DMS79 (cell line): ENCODE results near the gene AZU1.
A peak's percentile ranks its signal among the peaks of the same experiment; 100 is the strongest.

Experiments used
- DNase-seq: peaks from one replicate; lab custom pipeline; 2025; lab: John Stamatoyannopoulos, UW

AZU1 gene

GRCh38 chr19:797528-798414 lies 29.9 kb upstream of the AZU1 start:
- DNase-seq, result peak; percentile 69

GRCh38 chr19:798415-799075 lies 29.1 kb upstream of the AZU1 start:
- DNase-seq, result no peak

- DNase-seq, result peak; percentile 25
These were observed 28.4 kb upstream of the AZU1 start for GRCh38 chr19:799076-799881.

GRCh38 chr19:800360-801029 lies 27.1 kb upstream of the AZU1 start:
- peak; percentile 8 for DNase-seq

- peak; percentile 58 for DNase-seq
These were observed 26.4 kb upstream of the AZU1 start for GRCh38 chr19:801030-801860.

- no peak for DNase-seq
These were observed 25.7 kb upstream of the AZU1 start for GRCh38 chr19:801861-802497.

GRCh38 chr19:802498-803098 lies 25.0 kb upstream of the AZU1 start:
- no peak for DNase-seq

- DNase-seq, result no peak
These were observed 24.5 kb upstream of the AZU1 start for GRCh38 chr19:803099-803561.

- no peak for DNase-seq
These were observed 23.8 kb upstream of the AZU1 start for GRCh38 chr19:803686-804418.

- no peak for DNase-seq
These were observed 23.0 kb upstream of the AZU1 start for GRCh38 chr19:804419-805165.

GRCh38 chr19:805166-805551 lies 22.5 kb upstream of the AZU1 start:
- DNase-seq, result no peak

- no peak for DNase-seq
These were observed 21.8 kb upstream of the AZU1 start for GRCh38 chr19:805600-806550.

- no peak for DNase-seq
These were observed 20.7 kb upstream of the AZU1 start for GRCh38 chr19:806815-807421.

GRCh38 chr19:807627-808422 lies 19.8 kb upstream of the AZU1 start:
- no peak for DNase-seq

GRCh38 chr19:808423-808775 lies 19.2 kb upstream of the AZU1 start:
- DNase-seq, result no peak
